ENCODE measurements around the gene JAZF1. TPM values are rescaled to one million over a fixed set of nuclear protein-coding genes. Genes with fewer than 3 reads are reported as not detected.

The JAZF1 gene
- total and polyA plus RNA-seq, 10 of the 15 experiments (the other 5 are each of a cell fraction or from before 2014, with no cell fraction given) = 0.04 to 0.82 (median 0.15) TPM; not detected in 3

DNA sequence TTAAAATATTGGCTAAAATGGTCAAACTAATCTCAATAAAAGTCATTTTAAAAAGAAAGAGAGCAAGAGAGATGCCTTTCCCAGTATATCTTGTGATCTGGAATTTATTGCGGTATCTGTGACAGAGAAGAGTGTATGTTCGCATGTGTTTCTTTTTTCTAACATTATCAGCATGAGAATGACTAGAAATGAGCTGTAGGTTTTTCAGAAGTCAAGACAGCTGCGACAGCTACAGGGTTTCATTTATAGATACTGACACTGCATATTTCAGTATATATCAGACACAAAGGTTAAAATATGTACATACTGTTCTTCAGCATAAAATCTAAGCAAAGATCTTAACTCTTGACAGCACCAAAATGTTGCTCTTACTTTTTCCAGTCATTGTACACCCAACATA is 215.8 kb downstream of the JAZF1 start:
- Histone ChIP-seq H3K79me2 (ENCODE audit: control insufficient read depth, insufficient read depth, low read length) (no peaks in the 10 kb centered on the region), H3K4me2 (ENCODE audit: control insufficient read depth, insufficient read depth) (no peak overlapping the region), H3K4me1 (ENCODE audit: control insufficient read depth, insufficient read depth, low read length) (no peaks in the 10 kb centered on the region), H3K27ac (ENCODE audit: control insufficient read depth, insufficient read depth) (no peak overlapping the region), H4K20me1 (ENCODE audit: control insufficient read depth, insufficient read depth) (no peaks in the 10 kb centered on the region), H3K9me3 (replicated peaks; ENCODE audit: control insufficient read depth, insufficient read depth, low read length) (no peaks in the 10 kb centered on the region), H2AFZ (ENCODE audit: control insufficient read depth, low read depth, low read length) (no peak overlapping the region), H3K9ac (ENCODE audit: control insufficient read depth, insufficient read depth, low read length) (no peak overlapping the region), H3K36me3 (ENCODE audit: control insufficient read depth in 2 of 2, insufficient read depth in 2 of 2, low read length in 1 of 2) (no peaks in the 10 kb centered on the region), H3K27me3 (replicated peaks in 1 of 2; ENCODE audit: control insufficient read depth in 2 of 2, insufficient read depth in 2 of 2, low read length in 1 of 2) (no peaks in the 10 kb centered on the region; a peak in 2 of 4 replicates), H3K4me3 (no peak overlapping the region)
- no TSS peak for BruUV-seq (replicated peaks)
- CTCF ChIA-PET = interaction anchor here (1.3 kb wide), 1 partner anchor 12 kb away, joined by 3 read pairs; no protein-coding TSS in a partner anchor
- WGBS (ENCODE audit: insufficient coverage, insufficient replicate concordance, low lambda C conversion rate, missing lambda C conversion rate) = 63% methylated on average over 3 of the region's 3 CpGs
- in situ Hi-C loops (cut with MboI) (no loop called here), intact Hi-C loops (cut with micrococcal nuclease; ENCODE audit: unreplicated experiment) (no loop called here)
- no peak for TF ChIP-seq CUX1 (IDR thresholded peaks at IDR 0.05; ENCODE audit: insufficient replicate concordance, low read depth, low read length)
- no peak for TF ChIP-seq CHD2 (IDR thresholded peaks at IDR 0.05; ENCODE audit: borderline replicate concordance, low read depth, low read length)
- no peak for TF ChIP-seq NRF1 (conservative IDR thresholded peaks at IDR 0.05; ENCODE audit: low read depth, low read length)
- no peak for TF ChIP-seq ZBTB40 (IDR thresholded peaks at IDR 0.05; ENCODE audit: borderline replicate concordance)
- no peak for TF ChIP-seq KAT2A (conservative IDR thresholded peaks at IDR 0.05; ENCODE audit: control insufficient read depth, low read depth, low read length)
- no peak for TF ChIP-seq MTA3 (IDR thresholded peaks at IDR 0.05; ENCODE audit: borderline replicate concordance, low read length)
- TF ChIP-seq CREM (IDR thresholded peaks at IDR 0.05; ENCODE audit: low read depth) = no peak
- TF ChIP-seq YBX1 (IDR thresholded peaks at IDR 0.05) = no peak
- no peak for TF ChIP-seq MAX (IDR thresholded peaks at IDR 0.05; ENCODE audit: low read depth, low read length)
- no peak for TF ChIP-seq IRF4 (IDR thresholded peaks at IDR 0.05; ENCODE audit: low read depth, low read length)
- no peak for TF ChIP-seq STAT3 (IDR thresholded peaks at IDR 0.05; ENCODE audit: low read depth, low read length)
- no peak for TF ChIP-seq CHD4 (IDR thresholded peaks at IDR 0.05)
- no peak for TF ChIP-seq ZNF217 (IDR thresholded peaks at IDR 0.05)
- POLR2A ChIA-PET = no interaction called here
- SMC1A ChIA-PET (ENCODE audit: uncharacterized antibody, unreplicated experiment) = no interaction called here
- RAD21 ChIA-PET (ENCODE audit: unreplicated experiment) = no interaction called here
- DNase-seq (ENCODE audit: low read depth, low spot score) (no peak), ATAC-seq (no peak), FAIRE-seq (no peak)
